DMS79 treated with DMSO at 0.1 percent for 48 hours (cell line): ENCODE data around the gene PLEKHA6.
A peak's percentile ranks its signal among the peaks of the same experiment; 100 is the strongest.
"Not testable (repeated sequence)": the region's sequence is repeated elsewhere in the genome, so short reads cannot be mapped to it uniquely, and the experiment has no call there.

ENCODE experiments used
- DNase-seq: peaks from one replicate; lab custom pipeline; 2025; lab: John Stamatoyannopoulos, UW

Gene PLEKHA6

DNA sequence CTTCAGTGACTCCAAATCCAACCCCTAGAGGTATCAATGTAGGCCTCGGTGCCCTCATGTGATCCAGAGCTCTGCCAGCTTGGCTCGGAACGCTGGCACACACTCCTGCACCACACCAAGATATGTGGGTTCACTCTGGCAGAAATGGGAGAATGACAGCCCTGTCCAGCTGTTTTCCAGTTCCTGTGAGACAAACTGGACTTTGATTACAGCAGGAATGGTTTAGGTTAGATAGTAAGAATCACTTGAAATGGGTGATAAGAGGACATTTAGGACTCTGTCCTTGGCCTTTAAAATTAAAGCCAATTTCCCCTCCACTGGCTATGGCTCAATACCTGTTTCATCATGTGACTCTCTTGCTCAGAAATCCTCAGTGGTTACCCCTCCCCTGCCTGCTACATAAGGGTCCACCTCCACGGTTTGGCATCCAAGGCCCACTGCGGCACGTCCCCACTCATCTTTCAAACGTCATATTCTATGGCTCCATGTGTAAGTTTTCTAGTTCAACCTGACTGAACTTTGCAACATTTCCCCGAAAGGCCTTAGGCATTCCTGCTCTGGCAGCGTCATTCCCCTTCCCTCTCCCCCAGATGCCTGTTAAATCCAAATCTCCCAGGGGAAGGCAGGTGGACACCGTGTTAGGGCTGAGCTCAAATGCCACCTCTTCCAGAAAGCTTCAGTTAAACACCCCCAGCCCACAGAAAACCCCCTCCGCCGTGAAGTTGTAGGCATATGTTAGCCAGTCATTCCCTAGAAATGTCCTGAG is 44.7 kb downstream of the PLEKHA6 start:
- DNase-seq, result no peak

DNA sequence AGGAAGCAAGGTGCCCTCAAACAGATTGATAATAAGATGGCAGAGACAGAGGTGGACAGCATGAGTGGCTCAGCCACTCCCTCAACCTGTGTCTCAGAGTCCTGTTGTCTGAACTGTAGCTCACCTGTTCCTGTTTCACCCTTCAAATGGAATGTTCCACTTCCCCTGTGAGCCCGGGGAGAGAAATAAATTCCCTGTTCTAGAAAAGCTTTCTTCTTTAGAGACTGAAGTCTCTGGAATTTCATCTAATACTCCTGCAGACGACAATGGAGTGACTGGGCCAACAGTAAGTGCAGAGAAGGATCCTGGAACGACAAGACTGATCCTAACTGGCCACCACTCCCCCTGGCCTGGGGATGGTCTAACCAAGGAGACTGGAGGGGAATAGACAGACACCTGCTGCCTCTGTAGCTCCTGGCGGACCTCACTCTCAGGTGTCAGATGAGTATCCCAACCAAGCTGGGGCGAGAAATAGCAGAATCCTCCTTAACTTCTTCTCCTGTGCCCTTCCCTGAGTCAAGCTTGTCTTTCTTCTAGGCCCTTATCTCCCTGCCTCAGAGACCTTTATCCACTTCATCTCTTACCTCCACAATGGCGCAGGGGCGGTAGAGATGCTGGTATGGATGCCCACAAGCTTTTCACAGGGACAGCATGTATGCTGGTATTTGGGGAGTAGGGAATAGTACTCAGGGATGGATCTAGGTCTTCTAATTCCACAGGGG is 45.4 kb downstream of the PLEKHA6 start:
- peak; percentile 92 for DNase-seq

DNA sequence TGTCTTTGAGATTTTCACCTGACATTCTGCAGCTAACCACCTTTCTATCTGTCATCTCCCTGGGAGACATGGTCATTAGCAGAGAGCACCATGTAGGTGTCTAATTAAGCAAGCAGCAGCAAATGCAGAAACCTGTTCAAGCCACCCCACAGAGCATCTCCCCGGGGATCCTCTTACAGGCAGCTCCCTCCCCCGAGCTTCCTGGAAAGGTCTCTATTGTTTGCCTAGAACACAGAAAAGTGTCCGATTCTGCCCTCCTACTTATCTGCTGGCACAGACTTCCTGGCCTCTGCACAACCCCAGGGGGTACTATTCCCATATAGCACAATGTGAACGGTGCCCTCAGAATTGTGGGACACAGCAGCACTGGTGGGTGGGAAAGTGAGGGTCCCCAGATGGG is 46.1 kb downstream of the PLEKHA6 start:
- peak; percentile 48 for DNase-seq

DNA sequence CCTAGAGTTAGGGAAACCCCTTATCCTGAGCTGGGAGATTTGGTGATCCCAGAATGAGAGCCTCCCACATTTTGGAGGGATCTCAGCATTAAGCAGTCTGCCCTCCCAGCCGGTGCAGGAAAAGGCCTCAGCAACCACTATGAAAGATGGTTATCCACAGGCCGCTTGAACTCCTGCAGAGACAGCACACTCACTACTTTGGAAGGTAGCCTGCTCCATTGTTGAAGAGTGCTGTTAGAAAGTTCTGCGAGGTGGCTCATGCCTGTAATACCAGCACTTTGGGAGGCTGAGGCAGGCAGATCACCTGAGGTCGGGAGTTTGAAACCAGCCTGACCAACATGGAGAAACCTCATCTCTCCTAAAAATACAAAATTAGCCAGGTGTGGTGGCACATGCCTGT is 48.8 kb downstream of the PLEKHA6 start:
- not testable (repeated sequence) for DNase-seq

DNA sequence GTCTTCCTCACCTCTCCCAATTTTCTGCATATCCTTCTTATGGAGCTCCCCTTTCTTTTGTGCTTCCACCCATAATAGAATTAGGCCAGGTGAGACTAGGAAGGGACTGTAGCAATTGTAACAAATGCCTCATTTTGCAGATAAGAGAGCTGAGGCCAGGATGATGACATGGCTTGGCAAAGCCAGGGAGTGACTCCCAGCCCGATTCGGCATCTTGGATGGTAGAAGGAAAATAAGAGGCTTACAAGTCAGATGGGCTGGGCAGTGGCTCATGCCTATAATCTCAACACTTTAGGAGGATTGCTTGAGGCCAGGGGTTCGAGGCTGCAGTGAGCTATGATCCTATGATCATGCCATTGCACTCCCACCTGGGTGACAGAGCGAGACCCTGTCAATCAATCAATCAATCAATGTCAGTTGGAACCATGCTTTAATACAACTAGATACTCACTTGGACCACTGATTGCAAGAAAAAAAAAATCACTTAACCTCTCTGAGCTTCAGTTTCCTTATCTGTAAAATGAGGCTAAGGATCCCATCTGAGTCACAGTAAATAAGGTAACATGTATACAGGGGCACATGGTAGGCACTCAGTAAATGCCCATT is 51.6 kb downstream of the PLEKHA6 start:
- DNase-seq, result no peak

DNA sequence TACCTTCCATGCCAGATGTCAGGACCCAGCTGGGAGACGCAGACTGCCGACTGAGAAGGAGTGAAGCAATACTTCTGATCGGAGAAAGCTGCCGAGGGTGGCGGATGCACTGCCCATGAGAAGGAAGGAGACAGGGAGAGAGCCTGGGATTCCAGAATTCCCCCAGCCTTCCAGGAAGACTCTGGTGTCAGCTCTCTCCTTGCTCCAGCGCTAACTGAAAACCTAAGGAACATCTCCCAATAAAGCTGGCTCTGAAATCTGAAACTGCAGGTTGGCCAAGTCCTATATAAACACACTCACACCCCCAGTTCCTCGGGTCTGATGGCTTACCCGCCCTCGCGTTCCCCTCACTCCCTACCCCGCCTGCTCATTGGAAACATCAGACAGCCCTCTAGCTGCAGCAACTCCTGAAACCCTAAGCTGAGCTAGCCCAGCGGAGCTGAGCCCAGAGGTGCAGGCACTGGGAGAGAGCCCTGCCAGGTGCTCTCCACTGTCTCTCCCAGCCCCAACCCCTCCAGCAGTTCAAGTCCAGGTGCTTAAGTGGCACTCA is 52.3 kb downstream of the PLEKHA6 start:
- peak; percentile 93 for DNase-seq

DNA sequence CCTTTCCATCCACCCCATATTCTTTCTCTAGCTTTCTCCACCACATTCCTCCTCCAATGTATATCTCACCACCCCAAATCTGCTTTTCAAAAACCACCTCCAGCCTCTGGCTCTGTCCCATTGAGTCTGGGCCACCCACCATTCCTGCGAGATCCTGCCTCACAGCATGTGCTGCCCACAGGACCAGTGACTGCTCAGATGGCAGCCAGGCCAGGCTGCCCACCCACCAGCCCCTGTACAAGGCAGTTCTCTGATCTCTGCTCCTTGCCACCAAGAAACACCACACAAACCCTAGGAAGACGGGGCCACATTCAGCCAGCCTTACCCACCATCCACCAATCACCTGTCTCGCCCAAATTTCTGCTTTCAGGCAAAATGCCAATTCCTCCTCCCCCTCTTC is 53.7 kb downstream of the PLEKHA6 start:
- no peak for DNase-seq

DNA sequence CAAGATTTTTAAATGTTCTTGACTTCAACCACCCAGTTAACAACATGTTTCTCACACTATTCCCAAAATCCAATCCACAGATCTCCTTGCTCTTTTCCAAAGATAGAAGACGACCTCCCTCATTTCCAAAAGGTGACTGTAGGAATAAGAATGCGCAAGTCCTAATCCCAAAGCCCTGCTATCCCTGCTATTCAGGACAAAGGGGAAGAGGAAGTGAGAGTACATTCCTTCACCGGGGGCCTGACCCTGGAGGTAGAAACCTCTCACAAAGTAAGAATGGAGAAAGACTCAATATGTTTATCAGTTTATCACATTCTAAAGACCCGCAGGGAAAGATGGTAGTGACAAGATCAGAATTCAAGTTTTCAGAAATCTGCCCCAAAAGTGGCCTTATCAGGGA is 55.7 kb downstream of the PLEKHA6 start:
- DNase-seq, result no peak

DNA sequence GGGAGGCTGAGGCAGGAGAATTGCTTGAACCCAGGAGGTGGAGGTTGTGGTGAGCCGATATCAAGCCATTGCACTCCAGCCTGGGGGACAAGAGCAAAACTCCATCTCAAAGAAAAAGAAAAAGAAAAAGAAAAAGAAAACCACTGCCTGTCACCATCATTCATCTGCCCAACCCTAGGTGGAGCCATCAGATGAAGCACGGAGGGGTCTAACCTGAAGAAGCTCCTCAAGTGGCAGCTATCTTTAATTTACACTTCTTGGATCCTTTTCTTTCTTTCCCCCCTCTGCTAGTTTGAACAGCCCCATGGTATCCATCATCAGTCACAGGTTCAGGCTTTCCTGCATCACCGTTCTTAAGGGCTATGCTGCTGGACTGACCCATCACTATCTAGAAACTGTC is 57.0 kb downstream of the PLEKHA6 start:
- no peak for DNase-seq

DNA sequence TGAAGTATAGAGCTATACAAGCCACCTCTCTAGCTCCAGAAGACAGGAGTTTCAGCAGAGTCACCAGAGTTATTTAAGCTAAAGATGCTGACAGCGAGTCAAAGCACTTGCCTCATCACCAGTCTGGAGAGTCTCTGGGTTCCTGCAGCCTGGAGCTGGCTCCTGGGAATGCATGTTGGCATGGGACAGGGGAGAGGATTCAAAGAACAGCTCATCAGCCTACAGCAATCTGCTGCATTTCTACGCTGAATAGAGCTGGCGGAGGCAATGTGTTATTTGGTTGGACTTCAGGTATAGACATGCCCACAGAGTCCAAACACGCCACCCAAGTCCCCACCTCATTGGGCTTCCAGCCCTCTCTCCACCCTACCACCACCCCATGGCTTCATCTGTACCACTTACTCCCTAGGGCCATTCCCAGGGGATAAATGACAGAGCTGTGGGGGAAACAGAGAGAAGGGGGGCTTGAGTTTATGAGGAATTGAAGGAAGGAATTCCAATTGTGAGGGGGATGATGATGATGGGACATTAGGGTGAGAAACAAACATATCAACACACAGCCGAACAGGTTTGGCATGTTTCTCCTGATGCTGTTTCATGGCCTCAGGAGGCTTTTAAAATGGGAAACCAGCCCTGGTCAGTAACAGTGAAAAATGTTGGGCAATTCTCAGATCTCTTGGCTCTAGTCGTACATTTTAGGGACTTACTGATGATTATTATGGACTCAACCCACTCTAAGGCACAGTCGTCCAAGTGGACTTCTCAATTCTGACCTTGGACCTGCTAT is 58.4 kb downstream of the PLEKHA6 start:
- no peak for DNase-seq

DNA sequence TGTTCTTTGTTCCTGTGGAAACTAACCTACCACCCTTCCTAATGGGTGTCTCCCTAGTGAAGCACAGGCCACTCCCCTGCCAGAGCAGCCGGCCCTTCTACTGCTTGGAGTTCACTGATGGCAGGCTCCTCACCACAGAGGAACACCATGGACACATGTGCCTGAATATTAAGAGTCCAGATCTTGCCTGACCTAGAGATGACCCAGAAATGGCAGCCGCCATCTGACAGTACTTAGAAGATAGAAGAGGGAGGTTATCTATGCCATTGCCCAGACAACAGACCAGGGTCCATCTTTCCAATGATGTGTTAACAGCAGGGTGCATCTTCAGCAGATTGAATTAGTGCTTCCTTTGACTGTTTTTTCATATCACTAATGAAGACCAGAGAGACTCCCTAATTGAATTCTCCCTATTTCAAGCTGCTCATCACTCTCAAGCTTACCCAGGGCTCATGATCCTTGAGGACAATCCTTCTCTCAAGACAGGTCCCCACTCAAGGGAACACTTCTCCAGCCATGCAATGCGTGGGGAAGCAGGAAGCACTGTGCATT is 59.8 kb downstream of the PLEKHA6 start:
- no peak for DNase-seq

DNA sequence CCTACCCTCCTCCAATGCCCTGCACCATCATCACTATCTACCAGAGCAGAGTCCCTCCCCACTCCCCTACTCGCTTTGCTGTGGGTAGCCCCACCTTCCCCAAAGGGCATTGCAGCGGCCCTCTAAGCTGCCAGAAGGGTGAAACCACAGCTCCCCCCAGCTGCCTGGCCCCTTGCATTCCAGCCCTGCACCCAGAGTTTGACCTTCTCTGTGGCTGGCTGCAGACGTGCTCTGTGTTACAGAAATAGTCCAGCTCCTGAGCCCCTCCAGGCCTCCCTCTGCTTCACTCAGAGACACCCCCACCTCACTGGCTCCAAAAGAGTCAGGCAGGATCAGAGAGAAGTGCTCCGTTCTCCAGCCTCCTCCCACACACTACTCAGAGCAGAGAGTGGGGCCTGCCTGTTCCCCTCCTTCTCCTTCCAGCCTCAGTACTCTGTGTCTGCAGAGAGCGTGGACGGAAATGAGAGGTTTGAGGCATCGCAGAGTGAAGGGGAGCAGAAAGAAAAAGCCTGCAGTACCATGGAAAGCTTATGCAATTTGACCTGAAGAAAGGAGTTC is 63.2 kb downstream of the PLEKHA6 start:
- no peak for DNase-seq

DNA sequence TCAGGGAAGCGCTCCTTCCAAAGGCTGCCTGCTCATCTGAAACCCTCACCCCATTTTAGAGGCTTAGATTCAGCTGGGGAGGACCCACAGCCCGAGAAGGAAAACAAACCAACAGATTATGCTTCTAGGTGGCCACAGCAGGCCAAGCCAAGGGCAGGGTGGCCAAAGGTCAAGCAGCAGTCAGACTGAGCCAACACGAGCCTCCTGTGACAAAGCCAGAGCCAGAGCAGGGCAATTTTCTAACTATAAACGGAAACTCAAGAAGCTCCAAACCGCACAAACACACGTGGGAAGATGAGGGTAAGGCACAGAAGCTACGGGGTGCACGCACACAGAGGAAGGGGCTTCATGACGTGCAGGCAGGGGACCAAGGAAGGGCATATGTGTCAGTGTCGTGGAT is 64.1 kb downstream of the PLEKHA6 start:
- no peak for DNase-seq

DNA sequence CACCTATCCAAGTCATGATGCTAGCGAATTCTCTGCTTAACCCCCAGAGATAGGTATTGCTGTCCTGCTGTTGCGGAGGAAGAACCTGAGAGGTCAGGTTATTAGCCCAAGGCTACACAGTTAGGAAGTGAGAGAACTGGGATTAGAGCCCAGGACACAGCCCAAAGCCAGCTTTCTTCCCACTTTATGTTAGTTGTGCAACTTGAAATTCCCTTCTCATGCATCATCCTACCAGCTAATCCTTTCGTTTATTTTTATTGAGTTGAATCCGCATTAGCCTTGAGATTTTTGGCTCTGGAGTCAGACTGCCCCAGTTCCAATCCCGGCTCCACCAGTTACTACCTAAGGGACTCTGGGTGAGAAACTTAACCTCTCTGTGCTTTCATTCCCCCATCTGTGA is 65.4 kb downstream of the PLEKHA6 start:
- no peak for DNase-seq

DNA sequence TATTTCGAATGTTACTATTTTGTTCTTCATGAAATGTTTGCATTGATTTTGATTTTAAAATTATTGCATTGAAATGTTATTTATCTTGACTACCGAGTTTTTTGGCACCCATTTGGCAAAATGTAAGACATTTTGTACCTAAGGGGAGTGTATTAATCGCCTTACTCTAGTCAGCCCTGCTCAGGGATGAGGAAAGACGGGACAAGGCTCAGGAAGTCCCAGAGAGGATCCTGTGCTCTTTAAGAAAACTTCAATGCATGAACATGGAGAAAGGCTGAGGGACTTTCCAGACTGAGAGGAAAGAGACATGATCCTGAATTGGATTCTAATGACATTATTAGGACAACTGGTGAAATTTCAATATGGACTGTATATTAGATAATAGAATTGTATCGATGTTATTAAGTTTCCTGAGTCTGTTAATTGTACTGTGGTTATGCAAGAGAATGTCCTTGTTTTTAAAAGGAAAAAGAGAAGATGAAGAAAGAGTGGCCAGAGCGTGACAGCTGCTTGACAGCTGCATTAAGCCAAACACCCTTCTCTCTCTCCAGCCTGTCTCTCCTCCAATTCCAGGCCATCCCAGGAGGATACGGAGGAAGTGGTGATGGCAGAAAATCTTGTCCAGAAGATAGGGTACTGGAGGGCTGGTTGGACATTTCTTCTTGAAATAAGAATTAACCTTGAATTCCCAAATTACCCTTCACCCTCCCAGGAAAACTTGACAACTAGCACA is 66.0 kb downstream of the PLEKHA6 start:
- no peak for DNase-seq

DNA sequence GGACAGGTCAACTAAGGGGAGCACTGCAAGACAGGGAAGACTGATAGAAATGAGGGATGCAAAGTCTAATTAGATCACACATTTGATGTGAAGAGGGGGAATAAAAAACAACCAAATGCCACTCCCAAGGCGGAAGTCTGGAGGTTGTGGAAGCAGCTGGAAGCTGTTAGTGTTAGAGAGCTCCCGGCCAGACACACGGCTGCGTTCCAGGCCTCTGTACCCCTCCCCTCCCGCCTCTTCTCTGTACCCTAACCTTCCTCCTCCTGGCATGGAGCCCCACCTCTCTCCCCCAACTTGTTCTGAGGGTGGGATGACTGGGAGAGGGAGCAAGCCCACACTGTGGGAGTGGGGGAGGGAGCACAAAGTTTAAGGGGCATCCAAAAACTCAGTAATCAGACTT is 67.0 kb downstream of the PLEKHA6 start:
- DNase-seq, result no peak

DNA sequence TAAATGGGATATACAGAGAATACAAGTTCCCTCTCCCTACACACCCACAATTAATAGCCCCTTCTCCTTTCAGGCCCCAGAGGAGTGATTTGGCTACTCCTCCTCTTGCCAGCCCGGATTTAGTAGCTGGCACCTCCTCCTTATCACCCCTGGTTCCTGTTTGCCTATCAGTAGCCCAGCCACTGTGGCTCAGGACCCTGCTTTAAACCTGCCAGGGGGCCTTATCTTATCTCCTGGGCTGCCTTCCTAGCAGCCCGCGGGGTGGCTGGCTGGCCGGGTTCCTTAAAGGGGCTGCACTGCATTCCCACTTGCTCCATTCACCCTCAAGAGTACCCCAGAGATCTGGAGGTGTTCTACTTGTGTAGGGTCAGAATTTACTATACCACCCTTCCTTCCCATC is 70.4 kb downstream of the PLEKHA6 start:
- no peak for DNase-seq

DNA sequence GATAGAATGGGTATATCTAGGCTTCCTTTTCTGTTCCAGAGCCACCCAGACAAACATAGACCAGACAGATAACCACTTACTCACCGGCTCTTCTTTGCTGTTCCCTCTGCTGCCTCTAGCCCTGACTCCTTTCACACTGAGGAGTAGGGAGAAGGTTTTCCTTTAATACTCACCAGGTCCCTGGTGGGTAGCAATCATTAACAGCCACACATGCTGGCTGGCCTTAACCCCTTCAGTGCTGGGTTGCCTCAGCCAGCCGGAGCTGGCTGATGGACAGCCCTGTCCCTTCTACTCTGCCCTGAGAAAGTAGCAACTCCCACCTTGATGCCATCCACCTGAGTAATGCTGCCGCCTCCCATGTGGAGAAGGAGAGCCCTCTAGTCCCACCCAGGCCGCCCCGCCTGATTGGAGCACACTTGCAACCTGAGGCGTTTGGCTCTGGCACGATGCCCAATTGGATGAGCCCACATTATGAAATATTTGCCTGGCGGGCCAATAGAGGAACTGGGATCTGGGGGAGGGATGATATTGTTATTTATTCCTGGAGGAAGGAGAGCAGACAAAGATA is 71.6 kb downstream of the PLEKHA6 start:
- peak; percentile 83 for DNase-seq

DNA sequence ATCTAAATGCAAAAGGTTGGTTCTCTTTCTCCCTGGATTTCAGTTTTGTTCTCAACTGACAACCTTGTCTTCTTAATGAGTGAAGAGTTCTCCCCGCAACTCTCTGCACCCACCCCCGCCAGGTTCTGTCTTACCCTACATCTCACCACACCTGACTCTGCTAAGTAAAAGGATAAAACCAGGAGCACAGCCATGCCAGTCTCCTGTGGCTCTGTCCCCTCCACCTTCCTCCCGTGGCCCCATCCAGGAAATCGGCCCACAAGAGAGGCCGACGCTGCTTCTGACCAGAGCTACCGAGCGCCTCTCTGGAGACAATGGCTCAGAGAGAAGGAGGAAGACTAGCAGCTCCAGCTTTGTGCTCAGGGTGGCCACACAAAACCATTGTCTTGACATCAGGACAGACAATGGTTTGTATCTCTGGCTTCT is 72.2 kb downstream of the PLEKHA6 start:
- DNase-seq, result no peak

DNA sequence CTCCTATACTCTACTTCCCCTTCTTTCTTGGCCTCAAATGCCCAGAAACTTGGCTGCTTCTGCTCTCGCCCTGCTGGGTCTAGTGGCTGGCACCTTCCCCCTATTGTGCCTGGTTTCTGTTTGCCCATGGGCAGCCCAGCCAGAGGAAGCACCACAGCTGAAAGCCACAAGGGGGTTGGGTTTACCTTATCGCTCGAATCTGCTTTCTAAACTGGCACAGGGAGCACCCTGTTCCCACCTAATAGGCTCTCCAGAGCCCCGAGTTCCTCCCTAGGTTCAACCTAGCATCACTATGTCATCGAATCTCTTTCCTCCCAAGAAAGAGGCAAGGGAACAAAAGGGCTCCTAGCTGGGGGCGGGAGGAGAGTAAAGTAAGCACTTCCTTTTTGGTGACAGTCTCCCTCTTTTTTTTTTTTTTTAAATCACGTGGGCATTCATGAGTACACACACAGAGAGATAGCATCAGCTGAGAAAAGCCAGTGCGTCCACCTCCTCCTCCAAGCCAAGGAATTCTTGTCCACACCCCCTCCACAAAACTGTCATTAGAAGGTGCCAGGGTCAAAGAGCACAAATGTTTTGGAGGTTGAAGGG is 72.8 kb downstream of the PLEKHA6 start:
- DNase-seq, result peak; percentile 68
